NCI-H128 (cell line): ENCODE measurements around the gene NRSN1.
"Not testable (repeated sequence)": the region's sequence is repeated elsewhere in the genome, so short reads cannot be mapped to it uniquely, and the experiment has no call there.

Experiments
- DNase-seq: peaks from one replicate; lab custom pipeline; 2025; ENCODE audit not compliant: unreplicated experiment; lab: John Stamatoyannopoulos, UW

The NRSN1 gene

DNA sequence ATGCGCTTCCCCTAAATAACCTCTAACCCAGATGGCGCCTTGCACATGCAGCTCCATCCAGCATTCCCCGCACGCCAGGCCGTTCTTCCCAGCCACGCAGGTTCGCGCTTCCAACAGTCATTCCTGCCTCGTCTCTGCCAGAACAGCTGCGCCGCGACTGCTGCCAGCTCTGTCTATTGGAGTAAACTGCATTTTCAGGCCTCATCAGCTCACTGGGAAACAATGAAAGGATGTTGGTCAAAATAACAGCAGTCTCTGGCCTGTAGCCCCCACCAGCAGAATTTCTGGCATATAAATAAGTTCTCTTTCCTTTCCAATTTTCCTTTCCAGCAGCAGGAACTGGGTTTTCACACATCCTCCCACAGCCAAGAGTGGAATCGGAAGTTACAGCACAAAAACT lies 14.6 kb downstream of the NRSN1 start:
- no peak for DNase-seq

- not testable (repeated sequence) for DNase-seq
Measured at GRCh38 chr6:24142733-24143132, 16.7 kb downstream of the NRSN1 start.

DNA sequence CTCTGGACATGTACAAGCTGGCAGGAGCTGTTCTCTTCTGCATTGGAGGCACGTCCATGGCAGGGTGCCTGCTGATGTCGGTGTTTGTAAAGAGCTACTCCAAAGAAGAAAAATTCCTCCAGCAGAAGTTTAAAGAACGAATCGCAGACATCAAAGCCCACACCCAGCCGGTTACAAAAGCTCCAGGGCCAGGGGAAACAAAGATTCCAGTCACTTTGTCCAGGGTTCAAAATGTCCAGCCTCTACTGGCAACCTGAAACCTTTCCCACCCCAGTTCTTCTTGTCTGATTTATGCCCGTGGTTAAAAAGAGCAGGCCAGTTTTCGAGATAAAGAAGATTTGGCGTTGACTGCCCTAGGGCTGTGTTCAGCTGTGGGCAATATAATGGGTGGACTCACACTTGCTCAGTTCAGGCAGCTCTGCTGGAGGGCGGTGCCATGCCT lies 19.7 kb downstream of the NRSN1 start:
- DNase-seq: no peak

GRCh38 chr6:24146871-24147270 lies 20.9 kb downstream of the NRSN1 start:
- DNase-seq: no peak

DNA sequence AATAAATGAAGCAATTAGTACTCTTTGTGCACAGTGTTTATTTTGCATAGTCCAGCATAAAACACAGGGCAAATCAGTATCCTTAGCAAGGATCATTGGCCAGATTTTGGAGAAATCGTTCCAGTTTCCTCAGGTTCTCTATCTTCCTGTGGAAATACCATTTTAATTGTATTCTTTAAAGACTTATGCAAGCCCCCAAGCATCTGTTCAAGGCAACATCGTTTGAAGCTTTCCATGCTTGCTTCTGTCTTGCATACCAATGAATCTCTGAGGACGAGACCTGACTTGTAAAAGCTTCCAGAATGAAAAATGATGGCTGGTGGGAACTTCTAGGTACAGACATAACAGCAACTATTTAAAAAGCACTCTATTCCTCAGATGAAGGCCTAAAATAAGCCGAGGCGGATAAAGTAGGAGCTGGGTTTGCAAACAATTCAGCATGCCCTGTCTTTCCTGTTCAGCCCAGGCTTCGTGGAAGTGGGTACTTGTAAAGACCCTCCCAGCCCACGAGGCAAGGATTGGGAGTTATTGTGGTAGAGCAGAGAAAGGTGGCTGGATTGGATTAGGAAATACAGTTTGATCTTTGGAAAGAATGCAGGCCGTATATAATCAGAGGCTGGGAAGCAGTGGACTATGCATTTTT lies 21.6 kb downstream of the NRSN1 start:
- no peak for DNase-seq

DNA sequence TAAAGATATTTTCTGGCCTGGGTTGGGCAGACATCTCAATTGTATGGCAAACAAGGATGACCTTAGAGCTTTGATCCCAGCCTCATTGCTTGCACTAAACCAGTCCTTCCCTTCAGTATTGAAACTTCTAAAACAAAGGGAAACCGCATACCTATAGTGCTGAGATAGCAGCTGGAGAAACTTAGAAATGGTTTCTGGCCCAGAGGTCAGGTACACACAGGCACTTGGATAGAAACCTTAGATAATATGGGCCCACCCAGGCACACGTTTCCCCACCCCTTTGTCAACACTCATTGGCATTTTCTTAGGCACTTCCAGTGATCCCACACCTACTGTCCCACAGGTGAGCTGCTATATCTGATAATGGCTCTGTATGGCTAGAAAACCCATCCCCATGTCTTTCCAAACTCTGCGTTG lies 22.1 kb downstream of the NRSN1 start:
- no peak for DNase-seq

DNA sequence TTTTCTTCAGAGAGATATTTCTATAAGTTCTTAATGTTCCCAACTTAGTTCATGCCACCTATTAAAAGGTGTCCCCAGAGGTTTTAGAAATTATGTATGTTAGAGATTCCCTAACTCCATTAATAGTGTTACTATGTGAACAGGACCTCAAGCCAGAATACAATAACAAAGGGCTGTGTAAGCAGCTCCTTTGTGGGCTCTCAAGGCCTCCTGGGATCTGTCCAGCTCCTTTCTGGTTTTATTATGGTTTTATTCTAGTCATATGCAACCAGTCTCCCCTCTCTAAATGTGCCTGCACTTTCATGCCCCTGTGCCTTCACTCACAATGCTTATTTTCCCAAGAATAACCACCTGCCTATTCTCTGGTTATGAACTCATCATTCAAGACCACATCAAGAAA lies 22.7 kb downstream of the NRSN1 start:
- no peak for DNase-seq

DNA sequence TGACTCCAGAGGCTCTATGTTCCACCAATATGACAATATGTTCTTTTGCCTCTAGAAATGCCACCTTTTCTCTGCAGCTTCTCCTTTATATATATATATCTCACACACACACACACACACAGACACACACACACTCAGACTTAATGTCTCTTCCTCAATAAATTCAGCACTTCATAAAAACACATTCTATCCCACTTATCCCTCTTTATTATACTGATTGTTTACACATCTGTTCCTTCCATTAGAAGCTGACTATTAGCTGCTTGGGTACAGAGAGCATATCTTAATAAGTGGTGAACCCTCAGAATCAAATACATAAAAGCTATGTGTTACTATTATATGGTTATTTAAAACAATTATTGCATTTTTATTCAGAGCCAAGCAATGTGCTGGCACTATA lies 23.3 kb downstream of the NRSN1 start:
- no peak for DNase-seq

- DNase-seq: no peak
Measured at GRCh38 chr6:24149836-24150235, 23.8 kb downstream of the NRSN1 start.

GRCh38 chr6:24152014-24152413 lies 26.0 kb downstream of the NRSN1 start:
- DNase-seq: no peak

DNA sequence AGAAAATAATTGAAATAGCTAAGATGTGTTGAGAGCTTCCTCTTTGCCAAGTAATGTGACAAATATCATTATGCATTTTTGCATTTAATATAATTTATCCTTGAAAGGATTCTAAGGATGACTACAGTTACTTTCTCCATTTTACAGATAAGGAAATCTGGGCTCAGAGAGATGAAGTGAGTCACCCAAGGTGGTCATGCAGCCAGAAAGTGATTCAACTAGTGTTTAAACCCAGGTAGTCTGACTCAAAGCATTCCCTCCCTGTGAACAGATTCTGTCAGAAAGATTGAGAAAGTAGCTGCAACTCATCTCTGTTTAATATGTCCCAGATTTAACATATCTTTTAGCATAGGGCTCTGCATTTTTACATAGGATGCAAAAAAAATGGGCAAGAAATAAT lies 28.1 kb downstream of the NRSN1 start:
- DNase-seq: no peak

- DNase-seq: no peak
Measured at GRCh38 chr6:24157886-24158285, 31.9 kb downstream of the NRSN1 start.

- DNase-seq: no peak
Measured at GRCh38 chr6:24183584-24183983, 57.6 kb downstream of the NRSN1 start.

DNA sequence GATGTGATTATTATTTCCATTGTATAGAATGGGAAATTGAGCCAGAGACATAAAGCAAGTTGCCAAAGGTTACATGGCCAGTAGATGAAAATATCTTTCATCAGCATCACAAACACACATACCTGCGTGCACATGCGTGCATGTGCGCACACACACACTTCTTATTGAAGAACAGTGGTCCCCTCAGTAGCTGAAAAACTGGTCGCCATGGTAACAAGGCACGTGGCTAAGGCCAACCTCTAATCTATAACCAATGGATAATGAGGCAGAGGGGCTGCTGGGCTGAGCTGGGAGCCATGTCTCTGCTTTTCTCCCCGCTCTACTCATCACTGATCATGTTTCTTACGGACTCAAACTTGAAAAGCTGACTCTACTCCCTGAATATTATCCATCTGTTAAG lies 60.3 kb downstream of the NRSN1 start:
- no peak for DNase-seq

GRCh38 chr6:24187965-24188577 lies 62.1 kb downstream of the NRSN1 start:
- no peak for DNase-seq

- no peak for DNase-seq
Measured at GRCh38 chr6:24188578-24189080, 62.6 kb downstream of the NRSN1 start.

- no peak for DNase-seq
Measured at GRCh38 chr6:24191346-24191745, 65.3 kb downstream of the NRSN1 start.

GRCh38 chr6:24193364-24193763 lies 67.3 kb downstream of the NRSN1 start:
- DNase-seq: no peak

GRCh38 chr6:24194978-24195700 lies 69.1 kb downstream of the NRSN1 start:
- no peak for DNase-seq

- DNase-seq: no peak
Measured at GRCh38 chr6:24195836-24196597, 70.0 kb downstream of the NRSN1 start.
